ENCODE measurements around the gene WNT5B.

DNA sequence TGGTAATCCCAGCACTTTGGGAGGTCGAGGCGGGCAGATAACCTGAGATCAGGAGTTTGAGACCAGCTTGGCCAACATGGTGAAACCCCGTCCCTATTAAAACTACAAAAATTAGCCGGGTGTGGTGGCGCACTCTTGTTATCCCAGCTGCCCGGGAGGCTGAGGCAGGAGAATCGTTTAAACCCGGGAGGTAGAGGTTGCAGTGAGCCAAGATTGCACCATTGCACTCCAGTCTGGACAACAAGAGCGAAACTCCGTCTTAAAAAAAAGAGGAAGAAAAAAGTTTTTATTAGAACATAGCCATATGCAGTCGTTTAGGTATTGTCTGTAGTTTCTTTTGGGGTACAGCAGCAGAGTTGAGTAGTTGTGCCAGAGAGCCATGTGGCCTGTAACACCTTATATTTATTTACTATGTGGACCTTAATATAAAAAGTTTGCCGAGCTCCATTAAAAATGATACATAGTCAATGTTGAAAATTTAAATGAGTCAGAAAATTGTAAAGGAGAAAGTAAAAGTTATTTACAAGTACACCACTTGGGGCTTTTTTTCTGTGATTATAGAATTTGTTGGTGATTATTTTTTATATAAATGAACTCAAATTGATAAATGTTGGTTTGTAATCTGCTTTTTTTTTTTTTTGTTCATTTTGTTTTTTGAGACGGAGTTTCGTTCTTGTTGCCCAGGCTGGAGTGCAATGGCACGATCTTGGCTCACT, 64.0 kb downstream of the WNT5B start:
- TF ChIP-seq, protein P1, sequence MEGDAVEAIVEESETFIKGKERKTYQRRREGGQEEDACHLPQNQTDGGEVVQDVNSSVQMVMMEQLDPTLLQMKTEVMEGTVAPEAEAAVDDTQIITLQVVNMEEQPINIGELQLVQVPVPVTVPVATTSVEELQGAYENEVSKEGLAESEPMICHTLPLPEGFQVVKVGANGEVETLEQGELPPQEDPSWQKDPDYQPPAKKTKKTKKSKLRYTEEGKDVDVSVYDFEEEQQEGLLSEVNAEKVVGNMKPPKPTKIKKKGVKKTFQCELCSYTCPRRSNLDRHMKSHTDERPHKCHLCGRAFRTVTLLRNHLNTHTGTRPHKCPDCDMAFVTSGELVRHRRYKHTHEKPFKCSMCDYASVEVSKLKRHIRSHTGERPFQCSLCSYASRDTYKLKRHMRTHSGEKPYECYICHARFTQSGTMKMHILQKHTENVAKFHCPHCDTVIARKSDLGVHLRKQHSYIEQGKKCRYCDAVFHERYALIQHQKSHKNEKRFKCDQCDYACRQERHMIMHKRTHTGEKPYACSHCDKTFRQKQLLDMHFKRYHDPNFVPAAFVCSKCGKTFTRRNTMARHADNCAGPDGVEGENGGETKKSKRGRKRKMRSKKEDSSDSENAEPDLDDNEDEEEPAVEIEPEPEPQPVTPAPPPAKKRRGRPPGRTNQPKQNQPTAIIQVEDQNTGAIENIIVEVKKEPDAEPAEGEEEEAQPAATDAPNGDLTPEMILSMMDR (IDR thresholded peaks at IDR 0.05): no peak
- TF ChIP-seq POLR2A (IDR thresholded peaks at IDR 0.05): no peak

Data from heart left ventricle (tissue), 13 donors.